HG03095 (cell line): ENCODE data around the gene KRTAP5-2.
"Not testable (repeated sequence)": the region's sequence is repeated elsewhere in the genome, so short reads cannot be mapped to it uniquely, and the experiment has no call there.

Source experiments
- ATAC-seq: cut with Tn5 transposase; IDR thresholded peaks from one replicate; pipeline ENCODE4 v1.9.1; 2021; ENCODE audit warnings: moderate library complexity; ENCODE audit not compliant: unreplicated experiment

KRTAP5-2 gene

GRCh38 chr11:1597994-1598380 lies at the start of gene KRTAP5-2:
Gene KRTAP5-2, minus strand, starts transcription at chr11:1598294. Its CDS starts 44 bp downstream, at chr11:1598250.
- no peak for ATAC-seq

GRCh38 chr11:1646540-1646939 lies 48.4 kb upstream of the KRTAP5-2 start:
- not testable (repeated sequence) for ATAC-seq

GRCh38 chr11:1645357-1645821 lies 47.3 kb upstream of the KRTAP5-2 start:
- no peak for ATAC-seq

- ATAC-seq = no peak
Measured at GRCh38 chr11:1644601-1645356, 46.7 kb upstream of the KRTAP5-2 start.

GRCh38 chr11:1643146-1643690 lies 45.1 kb upstream of the KRTAP5-2 start:
- no peak for ATAC-seq

- ATAC-seq = no peak
Measured at GRCh38 chr11:1642288-1643145, 44.4 kb upstream of the KRTAP5-2 start.

- ATAC-seq = no peak
Measured at GRCh38 chr11:1641096-1641495, 43.0 kb upstream of the KRTAP5-2 start.

GRCh38 chr11:1640076-1640946 lies 42.2 kb upstream of the KRTAP5-2 start:
- no peak for ATAC-seq

GRCh38 chr11:1639666-1640065 lies 41.6 kb upstream of the KRTAP5-2 start:
- ATAC-seq = no peak

- no peak for ATAC-seq
Measured at GRCh38 chr11:1639102-1639620, 41.1 kb upstream of the KRTAP5-2 start.

- no peak for ATAC-seq
Measured at GRCh38 chr11:1638344-1638743, 40.2 kb upstream of the KRTAP5-2 start.

GRCh38 chr11:1637628-1638027 lies 39.5 kb upstream of the KRTAP5-2 start:
- ATAC-seq = no peak

GRCh38 chr11:1636291-1636950 lies 38.3 kb upstream of the KRTAP5-2 start:
- no peak for ATAC-seq

GRCh38 chr11:1633864-1634263 lies 35.8 kb upstream of the KRTAP5-2 start:
- ATAC-seq = no peak

GRCh38 chr11:1632053-1632714 lies 34.1 kb upstream of the KRTAP5-2 start:
- ATAC-seq = no peak

GRCh38 chr11:1631066-1631568 lies 33.0 kb upstream of the KRTAP5-2 start:
- no peak for ATAC-seq

GRCh38 chr11:1630271-1630670 lies 32.2 kb upstream of the KRTAP5-2 start:
- no peak for ATAC-seq

- no peak for ATAC-seq
Measured at GRCh38 chr11:1629326-1630185, 31.5 kb upstream of the KRTAP5-2 start, which contains the start of gene KRTAP5-5. Gene KRTAP5-5, plus strand, starts transcription at chr11:1629775. Its CDS starts 66 bp downstream, at chr11:1629841.
